ENCODE results near the gene ASIC4. TPM values are rescaled to one million over a fixed set of nuclear protein-coding genes. Genes with fewer than 3 reads are reported as not detected.
A peak's percentile ranks its signal among the peaks of the same experiment; 100 is the strongest.

The ASIC4 gene
- total and polyA plus RNA-seq, 2 of the 8 experiments (the other 6 are each of a cell fraction or from before 2014, with no cell fraction given): 0.12 to 0.22 TPM

- Histone ChIP-seq H2BK120ac (replicated peaks; ENCODE audit: low read depth, low read length) (no peak overlapping the region), H4K20me1 (replicated peaks in 1 of 2; ENCODE audit: control insufficient read depth in 1 of 2, insufficient read depth in 2 of 2, low read length in 2 of 2) (no peaks in the 10 kb centered on the region), H2BK15ac (ENCODE audit: low read length) (peak overlapping the region; percentile 66), H2BK5ac (ENCODE audit: low read depth, low read length) (0 out of 2 replicates have a peak overlapping the region, but pooled peaks have one; percentile 61), H3K79me1 (ENCODE audit: low read depth, low read length) (no peaks in the 10 kb centered on the region), H4K5ac (ENCODE audit: insufficient read length, low read depth, low read length) (no peak overlapping the region), H3K4ac (replicated peaks; ENCODE audit: insufficient read length, low read depth, low read length) (no peak overlapping the region), H3K23me2 (ENCODE audit: low read depth, low read length) (peaks cover 1% of the 10 kb centered on the region; the same call in 1 of the 2 replicates), H2AFZ (ENCODE audit: low read length) (no peak overlapping the region), H3K27me3 (replicated peaks in 1 of 4; ENCODE audit: control insufficient read depth in 3 of 4, extremely low read depth in 1 of 4, insufficient read depth in 3 of 4, low read length in 3 of 4) (peaks cover 0 to 24% (median 10%) of the 10 kb centered on the region in 4 experiments; a peak in 6 of 7 replicates), H3K18ac (ENCODE audit: extremely low read depth, low read length) (no peak overlapping the region), H4K8ac (ENCODE audit: extremely low read depth, insufficient read depth, low read length) (no peak overlapping the region), H2AK5ac (ENCODE audit: low read depth, low read length) (no peak overlapping the region), H4K91ac (replicated peaks; ENCODE audit: insufficient read length, low read length) (no peak overlapping the region), H3K27ac (ENCODE audit: low read depth, low read length) (no peak overlapping the region), H3K4me1 (replicated peaks in 1 of 4; ENCODE audit: control insufficient read depth in 3 of 4, insufficient read depth in 4 of 4, low read length in 3 of 4) (peaks cover 0 to 8% (median 3%) of the 10 kb centered on the region in 4 experiments; a peak in 4 of 7 replicates), H3K23ac (ENCODE audit: insufficient read length) (no peak overlapping the region), H3K9me3 (ENCODE audit: insufficient read depth in 2 of 2, low read depth in 1 of 2, low read length in 1 of 2) (no peaks in the 10 kb centered on the region), H3K4me2 (ENCODE audit: insufficient read depth in 1 of 2, low read depth in 2 of 2, low read length in 2 of 2) (peak overlapping the region; percentile 4 to 71), H3K14ac (ENCODE audit: insufficient read length) (no peak overlapping the region), H3K9ac (replicated peaks in 1 of 4; ENCODE audit: extremely low read depth in 1 of 4, low read depth in 3 of 4, low read length in 3 of 4) (no peak overlapping the region), H3K56ac (replicated peaks; ENCODE audit: insufficient read length, low read depth, low read length) (no peak overlapping the region), H2BK20ac (ENCODE audit: low read length) (peak overlapping the region; percentile 11), H3K79me2 (ENCODE audit: control insufficient read depth in 1 of 2, insufficient read depth in 2 of 2, low read length in 2 of 2) (no peaks in the 10 kb centered on the region), H3K36me3 (ENCODE audit: control insufficient read depth in 2 of 4, insufficient read depth in 4 of 4, low read length in 3 of 4) (no peaks in the 10 kb centered on the region), H3K4me3 (ENCODE audit: extremely low read depth in 1 of 4, insufficient read depth in 2 of 4, low read depth in 3 of 4, low read length in 4 of 4) (peak overlapping the region in 2 of 4 experiments; percentile 22 to 56; a peak in 4 of 8 replicates), H2BK12ac (ENCODE audit: low read depth, low read length) (peak overlapping the region; percentile 32; the same call in 1 of the 2 replicates)
- WGBS, 2 experiments (ENCODE audit: extremely low coverage in 1 of 2, insufficient coverage in 1 of 2, insufficient read length in 1 of 2, insufficient replicate concordance in 2 of 2, low coverage in 1 of 2, low lambda C conversion rate in 2 of 2, missing lambda C conversion rate in 1 of 2): 20% methylated on average over 21 of the region's 21 CpGs; no CpG with 5 or more reads in 1 of the 2 experiments
- peak; percentile 60 for FAIRE-seq
- POLR2A ChIA-PET (ENCODE audit: partially characterized antibody): interaction anchor here (0.7 to 3.8 kb wide), 19 partner anchors 11 to 142 kb away, joined by 3 to 16 read pairs (median 3); partner anchors contain the start of genes CHPF, DNPEP and TMEM198
- CTCF ChIA-PET (ENCODE audit: partially characterized antibody): interaction anchor here (0.7 to 113.1 kb wide), 42 partner anchors 3 to 492 kb away, joined by 3 to 7248 read pairs (median 4); partner anchors contain the start of genes ASIC4, CHPF, DES and GMPPA
- peak in 1 of 2 experiments; percentile 97 for DNase-seq (ENCODE audit: low read depth in 1 of 2, low spot score in 2 of 2)
- TF ChIP-seq TAF7 (optimal IDR thresholded peaks at IDR 0.05; ENCODE audit: borderline replicate concordance, low read depth, low read length): no peak
- peak; percentile 60; the same call in 1 of the 2 replicates for TF ChIP-seq GABPA (IDR thresholded peaks at IDR 0.05; ENCODE audit: borderline replicate concordance, insufficient read depth, low read length)
- 0 out of 2 replicates have a peak, but pooled peaks have one; percentile 35 for TF ChIP-seq JUND (IDR thresholded peaks at IDR 0.05; ENCODE audit: low read length)
- 0 out of 2 replicates have a peak, but pooled peaks have one; percentile 41 for TF ChIP-seq CHD2 (IDR thresholded peaks at IDR 0.05; ENCODE audit: low read length)
- peak in 1 of 2 experiments; percentile 65; a peak in 1 of 4 replicates for TF ChIP-seq SIN3A (conservative IDR thresholded peaks at IDR 0.05 in 1 of 2, IDR thresholded peaks at IDR 0.05 in 1 of 2; ENCODE audit: low read depth in 1 of 2, low read length in 2 of 2)
- 0 out of 2 replicates have a peak, but pooled peaks have one; percentile 44 for TF ChIP-seq ATF2 (IDR thresholded peaks at IDR 0.05; ENCODE audit: low read length)
- no peak for TF ChIP-seq HDAC2 (IDR thresholded peaks at IDR 0.05; ENCODE audit: borderline replicate concordance in 1 of 2, low read depth in 2 of 2, low read length in 2 of 2)
These were observed 16.0 kb downstream of the ASIC4 start for GRCh38 chr2:219530048-219530963.
